ENCODE data around the gene KIF2C.

GRCh38 chr1:44747878-44748277, 8.2 kb downstream of the KIF2C start:
- TF ChIP-seq EZH2 (IDR thresholded peaks at IDR 0.05; ENCODE audit: insufficient read depth, low read length) (no peak), CTCF (IDR thresholded peaks at IDR 0.05; ENCODE audit: insufficient read depth, low read depth, low read length) (no peak)

Data from astrocyte (in vitro differentiated cells and primary cell).